Esophagus muscularis mucosa (tissue), 4 donors: ENCODE results near the gene SMCO3. TPM values are rescaled to one million over a fixed set of nuclear protein-coding genes. Genes with fewer than 3 reads are reported as not detected.

Source experiments
- DNase-seq: peaks from one replicate; pipeline ENCODE4 v3.0.0-alpha.2; 2017; ENCODE audit errors: extremely low spot score
- H3K27ac ChIP-seq, 4 donors: fragments of 200-600 bp; sonication (generic); replicated peaks in 1 of 4; 1 replicate in 3 of 4; 2 replicates in 1 of 4; pipeline ENCODE4 v1.5.1; 2016 to 2019; ENCODE audit warnings: mild to moderate bottlenecking in 1 of 4
- H3K27me3 ChIP-seq, 4 donors: fragments of 200-600 bp; sonication (generic); one replicate each; pipeline versions ENCODE4 v1.5.1 to v1.6.0; 2016 to 2019
- H3K36me3 ChIP-seq, 4 donors: fragments of 200-600 bp; sonication (generic); one replicate each; pipeline ENCODE4 v1.5.1; 2016 to 2019
- H3K4me1 ChIP-seq, 4 donors: fragments of 200-600 bp; sonication (generic); one replicate each; pipeline ENCODE4 v1.5.1; 2016 to 2019
- H3K4me3 ChIP-seq, 4 donors: fragments of 200-600 bp; sonication (generic); 1 replicate in 2 of 4; 2 replicates in 2 of 4; pipeline ENCODE4 v1.5.1; 2016 to 2019; ENCODE audit warnings: mild to moderate bottlenecking in 4 of 4, moderate library complexity in 1 of 4
- H3K9me3 ChIP-seq, 4 donors: fragments of 200-600 bp; sonication (generic); 1 replicate in 3 of 4; 2 replicates in 1 of 4; pipeline ENCODE4 v1.5.1; 2016 to 2019
- CTCF ChIP-seq, 3 experiments: fragments of 200-600 bp in 2 of 3; fragments of 450-650 bp in 1 of 3; sonication (generic) in 2 of 3; IDR thresholded peaks; one replicate each; pipeline ENCODE4 v1.5.1; 2017 to 2019; ENCODE audit warnings: antibody characterized with exemption in 3 of 3, mild to moderate bottlenecking in 2 of 3, moderate library complexity in 1 of 3
- EP300 ChIP-seq: sonication (generic); formaldehyde crosslinking; IDR thresholded peaks from one replicate; pipeline ENCODE4 v1.6.1; 2017; ENCODE audit warnings: antibody characterized with exemption
- POLR2A ChIP-seq: fragments of 450-650 bp; IDR thresholded peaks from one replicate; pipeline ENCODE4 v1.6.1; 2017; ENCODE audit warnings: antibody characterized with exemption, moderate library complexity, mild to moderate bottlenecking, low read depth
- POLR2AphosphoS5 ChIP-seq, 2 donors: sonication (generic); formaldehyde crosslinking; IDR thresholded peaks; one replicate each; pipeline ENCODE4 v1.6.1; 2017; ENCODE audit warnings: antibody characterized with exemption in 2 of 2
- WGBS: methylation state at CpG from one replicate; pipeline ENCODE4 v1.1.5; 2018; 5-methylcytosine and 5-hydroxymethylcytosine counted together
- intact Hi-C: fragments of 100-400 bp; cut with DNase I; formaldehyde crosslinking; loops from one replicate; pipeline ENCODE4 v1.15.1; 2023
- total RNA-seq, 4 donors: library from RNA; depleted of rRNA; stranded (reverse); fragments of >200 nt; gene quantifications; one replicate each; pipeline versions ENCODE4 v1.1.0 to v1.2.1, GENCODE V29; 2016

Gene SMCO3
- total RNA-seq, 4 donors from 2014 or later, result 0.23 TPM; not detected in 3

GRCh38 chr12:14775636-14775980, 38.4 kb downstream of the SMCO3 start:
- Histone ChIP-seq H3K4me3 (peak overlapping the region; percentile 84 to 91 (median 88)), H3K27me3 (no peaks in the 10 kb centered on the region), H3K4me1 (peaks cover 8 to 34% (median 25%) of the 10 kb centered on the region in 4 donors), H3K27ac (peak overlapping the region; percentile 92 to 98 (median 97)), H3K36me3 (no peaks in the 10 kb centered on the region), H3K9me3 (no peaks in the 10 kb centered on the region)
- intact Hi-C loops, result loop anchor here (10.0 kb wide), 1 partner anchor 411 kb away; the partner anchor contains the start of gene ATF7IP
- WGBS, result 53% methylated on average over 1 of the region's 1 CpG
- TF ChIP-seq CTCF (IDR thresholded peaks at IDR 0.05) (no peak), POLR2A (no peak), POLR2AphosphoS5 (IDR thresholded peaks at IDR 0.05) (no peak), EP300 (no peak)
- DNase-seq, result no peak

- peak overlapping the region; percentile 84 to 91 (median 88) for H3K4me3 ChIP-seq
- H3K27me3 ChIP-seq, result no peaks in the 10 kb centered on the region
- 16% methylated on average over 15 of the region's 34 CpGs for WGBS
- no peaks in the 10 kb centered on the region for H3K36me3 ChIP-seq
- no peaks in the 10 kb centered on the region for H3K9me3 ChIP-seq
- peaks cover 8 to 34% (median 25%) of the 10 kb centered on the region in 4 donors for H3K4me1 ChIP-seq
- TF ChIP-seq CTCF (IDR thresholded peaks at IDR 0.05) (no peak), POLR2AphosphoS5 (IDR thresholded peaks at IDR 0.05) (peak; percentile 32 to 55)
- peak; percentile 92 for DNase-seq
- intact Hi-C loops, result loop anchor here (10.0 kb wide), 1 partner anchor 410 kb away; the partner anchor contains the start of gene ATF7IP
- H3K27ac ChIP-seq, result peak overlapping the region; percentile 92 to 98 (median 97)
These were observed 38.9 kb downstream of the SMCO3 start for GRCh38 chr12:14774906-14775635.

- no peaks in the 10 kb centered on the region for H3K36me3 ChIP-seq
- TF ChIP-seq EP300 (no peak), CTCF (IDR thresholded peaks at IDR 0.05) (peak in 1 of 3 experiments; percentile 5), POLR2A (peak; percentile 95), POLR2AphosphoS5 (IDR thresholded peaks at IDR 0.05) (peak; percentile 99 to 100)
- intact Hi-C loops, result loop anchor here (10.0 kb wide), 1 partner anchor 409 kb away; the partner anchor contains the start of gene ATF7IP
- DNase-seq, result peak; percentile 99
- peak overlapping the region; percentile 84 to 91 (median 88) for H3K4me3 ChIP-seq
- H3K4me1 ChIP-seq, result peaks cover 8 to 38% (median 29%) of the 10 kb centered on the region in 4 donors
- H3K27me3 ChIP-seq, result no peaks in the 10 kb centered on the region
- under 1% methylated on average over 22 of the region's 67 CpGs for WGBS
- peak overlapping the region; percentile 92 to 98 (median 97) for H3K27ac ChIP-seq
- H3K9me3 ChIP-seq, result no peaks in the 10 kb centered on the region
These were observed 39.7 kb downstream of the SMCO3 start for GRCh38 chr12:14774074-14774905.

GRCh38 chr12:14773685-14774073, 40.3 kb downstream of the SMCO3 start:
- H3K27me3 ChIP-seq, result no peaks in the 10 kb centered on the region
- TF ChIP-seq POLR2AphosphoS5 (IDR thresholded peaks at IDR 0.05) (no peak), EP300 (no peak), CTCF (IDR thresholded peaks at IDR 0.05) (no peak), POLR2A (no peak)
- 2% methylated on average over 6 of the region's 16 CpGs for WGBS
- H3K4me3 ChIP-seq, result peak overlapping the region; percentile 84 to 91 (median 88)
- DNase-seq, result no peak
- no peaks in the 10 kb centered on the region for H3K9me3 ChIP-seq
- peaks cover 8 to 44% (median 35%) of the 10 kb centered on the region in 4 donors for H3K4me1 ChIP-seq
- H3K36me3 ChIP-seq, result no peaks in the 10 kb centered on the region
- peak overlapping the region; percentile 92 to 98 (median 97) for H3K27ac ChIP-seq
- intact Hi-C loops, result loop anchor here (10.0 kb wide), 1 partner anchor 409 kb away; the partner anchor contains the start of gene ATF7IP
